Osteoblast (primary cell): ENCODE results near the gene LIMD2. TPM values are rescaled to one million over a fixed set of nuclear protein-coding genes. Genes with fewer than 3 reads are reported as not detected.

ENCODE experiments used
- DNase-seq: peaks from one replicate; pipeline ENCODE4 v3.0.0; 2011; ENCODE audit warnings: low spot score, mixed read lengths; ENCODE audit not compliant: insufficient read length; ENCODE audit errors: missing footprints
- H2AFZ ChIP-seq: 2 replicates; pipeline ENCODE4 v1.6.0; 2011; ENCODE audit warnings: mild to moderate bottlenecking, low read length
- H3K27ac ChIP-seq: 2 replicates; pipeline ENCODE4 v1.5.1; 2011; ENCODE audit warnings: mild to moderate bottlenecking, low read depth, low read length, moderate library complexity
- H3K27me3 ChIP-seq: 2 replicates; pipeline ENCODE4 v1.6.0; 2012; ENCODE audit warnings: mild to moderate bottlenecking, control low read depth, inconsistent platforms, low read length, moderate library complexity; ENCODE audit not compliant: insufficient read depth
- H3K36me3 ChIP-seq: 2 replicates; pipeline ENCODE4 v1.5.1; 2011; ENCODE audit warnings: mild to moderate bottlenecking, low read length, control low read depth, moderate library complexity; ENCODE audit not compliant: insufficient read depth
- H3K4me1 ChIP-seq: 2 replicates; pipeline ENCODE4 v1.5.1; 2011; ENCODE audit warnings: mild to moderate bottlenecking, low read length, control low read depth, moderate library complexity; ENCODE audit not compliant: insufficient read depth
- H3K4me2 ChIP-seq: 2 replicates; pipeline ENCODE4 v1.6.0; 2011; ENCODE audit warnings: mild to moderate bottlenecking, low read length; ENCODE audit not compliant: insufficient read depth
- H3K4me3 ChIP-seq: fragments of 200-600 bp; sonication (generic); 3 replicates; pipeline ENCODE4 v1.5.1; 2012; ENCODE audit warnings: mild to moderate bottlenecking, low read length, inconsistent platforms; ENCODE audit not compliant: insufficient read depth
- H3K79me2 ChIP-seq: 2 replicates; pipeline ENCODE4 v1.6.0; 2012; ENCODE audit warnings: mild to moderate bottlenecking, low read length, control low read depth, inconsistent platforms; ENCODE audit not compliant: insufficient read depth
- H3K9me3 ChIP-seq: 2 replicates; pipeline ENCODE4 v1.5.1; 2011; ENCODE audit warnings: low read depth, low read length, control low read depth
- H4K20me1 ChIP-seq: 2 replicates; pipeline ENCODE4 v1.6.0; 2012; ENCODE audit warnings: mild to moderate bottlenecking, low read length, control low read depth; ENCODE audit not compliant: insufficient read depth
- total RNA-seq: library from RNA; depleted of rRNA; stranded (reverse); fragments of >200 nt; gene quantifications from 2 replicates; pipeline ENCODE4 v1.2.3, GENCODE V29; 2012
- TF ChIP-seq, protein P1 (sequence below): IDR thresholded peaks from 2 replicates; pipeline ENCODE4 v1.5.1; 2011; ENCODE audit warnings: mild to moderate bottlenecking, low read depth, low read length, moderate library complexity; ENCODE audit errors: extremely low read depth

Gene LIMD2
- total RNA-seq, 1 donor: 4.3 TPM

DNA sequence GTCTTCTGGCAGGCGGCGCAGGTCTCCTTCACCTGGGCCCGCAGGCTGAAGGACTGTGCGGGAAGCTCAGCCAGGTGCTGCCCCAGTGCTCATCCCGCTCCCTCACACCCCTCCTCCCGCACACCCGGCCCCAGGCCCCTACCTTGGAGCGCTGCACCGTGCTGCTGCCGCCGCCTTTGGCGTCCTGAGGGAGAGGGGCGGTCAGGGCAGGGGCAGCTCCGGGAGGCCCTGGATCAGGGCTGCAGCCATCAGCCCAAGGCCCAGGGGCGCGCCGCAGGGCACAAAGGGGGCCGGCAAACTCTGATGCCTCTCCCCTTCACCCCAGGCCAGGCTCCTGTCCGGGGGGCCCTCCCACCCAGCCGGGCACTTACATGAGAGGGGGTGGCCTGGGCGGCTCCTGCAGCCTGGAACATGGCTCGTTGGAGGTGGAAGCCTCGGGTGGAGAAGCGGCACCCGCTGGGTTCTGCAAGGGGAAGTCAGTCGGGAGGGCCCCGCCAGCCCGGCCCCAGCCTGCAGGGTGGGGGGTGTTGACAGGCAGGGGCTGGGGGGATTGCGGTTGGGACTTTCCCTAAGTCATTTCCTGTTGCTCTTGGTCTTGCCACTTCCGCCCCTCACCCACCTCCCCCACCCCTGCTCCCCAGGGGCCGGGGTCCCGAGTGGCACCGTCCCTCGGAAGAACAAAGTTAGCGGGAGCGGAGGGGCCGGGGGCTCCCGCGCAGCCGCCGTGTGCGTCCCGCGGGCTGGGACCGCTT, 863 bp downstream of the LIMD2 start:
- Histone ChIP-seq H2AFZ (no peak overlapping the region), H3K27me3 (no peaks in the 10 kb centered on the region), H3K4me1 (peaks cover 8% of the 10 kb centered on the region), H4K20me1 (peaks cover 11% of the 10 kb centered on the region), H3K36me3 (peaks cover 10% of the 10 kb centered on the region), H3K27ac (no peak overlapping the region), H3K79me2 (no peaks in the 10 kb centered on the region), H3K4me3 (peak overlapping the region; percentile 71), H3K4me2 (peak overlapping the region; percentile 71), H3K9me3 (no peaks in the 10 kb centered on the region)
- peak; percentile 89 for DNase-seq
- TF ChIP-seq, protein P1, sequence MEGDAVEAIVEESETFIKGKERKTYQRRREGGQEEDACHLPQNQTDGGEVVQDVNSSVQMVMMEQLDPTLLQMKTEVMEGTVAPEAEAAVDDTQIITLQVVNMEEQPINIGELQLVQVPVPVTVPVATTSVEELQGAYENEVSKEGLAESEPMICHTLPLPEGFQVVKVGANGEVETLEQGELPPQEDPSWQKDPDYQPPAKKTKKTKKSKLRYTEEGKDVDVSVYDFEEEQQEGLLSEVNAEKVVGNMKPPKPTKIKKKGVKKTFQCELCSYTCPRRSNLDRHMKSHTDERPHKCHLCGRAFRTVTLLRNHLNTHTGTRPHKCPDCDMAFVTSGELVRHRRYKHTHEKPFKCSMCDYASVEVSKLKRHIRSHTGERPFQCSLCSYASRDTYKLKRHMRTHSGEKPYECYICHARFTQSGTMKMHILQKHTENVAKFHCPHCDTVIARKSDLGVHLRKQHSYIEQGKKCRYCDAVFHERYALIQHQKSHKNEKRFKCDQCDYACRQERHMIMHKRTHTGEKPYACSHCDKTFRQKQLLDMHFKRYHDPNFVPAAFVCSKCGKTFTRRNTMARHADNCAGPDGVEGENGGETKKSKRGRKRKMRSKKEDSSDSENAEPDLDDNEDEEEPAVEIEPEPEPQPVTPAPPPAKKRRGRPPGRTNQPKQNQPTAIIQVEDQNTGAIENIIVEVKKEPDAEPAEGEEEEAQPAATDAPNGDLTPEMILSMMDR: no peak

DNA sequence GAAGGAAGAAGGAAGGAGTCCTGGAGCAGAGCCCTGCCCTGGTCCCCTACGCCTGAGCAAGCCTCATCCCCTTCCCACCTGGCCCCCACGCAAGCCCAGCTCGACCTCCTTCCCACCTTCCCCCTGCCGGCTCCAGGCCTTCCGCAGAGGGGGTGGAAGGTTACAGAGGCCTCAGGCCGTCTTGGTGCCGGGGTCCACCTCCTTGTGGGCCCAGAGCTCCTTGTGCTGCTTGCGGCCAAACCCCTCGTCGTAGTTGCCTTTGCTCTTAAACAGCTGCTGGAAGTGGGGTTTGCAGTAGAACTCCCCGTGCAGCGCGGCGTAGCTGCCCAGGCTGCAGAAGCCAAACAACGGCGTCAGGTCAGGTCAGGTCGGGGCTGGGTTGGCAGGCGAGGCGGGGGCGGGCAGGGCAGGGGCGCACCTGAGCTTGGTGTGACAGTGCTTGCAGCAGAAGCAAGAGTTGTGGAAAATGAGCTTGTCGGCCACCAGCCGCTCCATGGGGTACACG, 1.5 kb downstream of the LIMD2 start:
- Histone ChIP-seq H3K4me3 (peak overlapping the region; percentile 71), H3K27me3 (no peaks in the 10 kb centered on the region), H2AFZ (no peak overlapping the region), H3K36me3 (peaks cover 11% of the 10 kb centered on the region), H3K27ac (no peak overlapping the region), H3K9me3 (no peaks in the 10 kb centered on the region), H3K4me2 (peak overlapping the region; percentile 71), H3K79me2 (no peaks in the 10 kb centered on the region), H4K20me1 (peaks cover 11% of the 10 kb centered on the region), H3K4me1 (peaks cover 8% of the 10 kb centered on the region)
- TF ChIP-seq, protein P1: no peak
- DNase-seq: peak; percentile 85

DNA sequence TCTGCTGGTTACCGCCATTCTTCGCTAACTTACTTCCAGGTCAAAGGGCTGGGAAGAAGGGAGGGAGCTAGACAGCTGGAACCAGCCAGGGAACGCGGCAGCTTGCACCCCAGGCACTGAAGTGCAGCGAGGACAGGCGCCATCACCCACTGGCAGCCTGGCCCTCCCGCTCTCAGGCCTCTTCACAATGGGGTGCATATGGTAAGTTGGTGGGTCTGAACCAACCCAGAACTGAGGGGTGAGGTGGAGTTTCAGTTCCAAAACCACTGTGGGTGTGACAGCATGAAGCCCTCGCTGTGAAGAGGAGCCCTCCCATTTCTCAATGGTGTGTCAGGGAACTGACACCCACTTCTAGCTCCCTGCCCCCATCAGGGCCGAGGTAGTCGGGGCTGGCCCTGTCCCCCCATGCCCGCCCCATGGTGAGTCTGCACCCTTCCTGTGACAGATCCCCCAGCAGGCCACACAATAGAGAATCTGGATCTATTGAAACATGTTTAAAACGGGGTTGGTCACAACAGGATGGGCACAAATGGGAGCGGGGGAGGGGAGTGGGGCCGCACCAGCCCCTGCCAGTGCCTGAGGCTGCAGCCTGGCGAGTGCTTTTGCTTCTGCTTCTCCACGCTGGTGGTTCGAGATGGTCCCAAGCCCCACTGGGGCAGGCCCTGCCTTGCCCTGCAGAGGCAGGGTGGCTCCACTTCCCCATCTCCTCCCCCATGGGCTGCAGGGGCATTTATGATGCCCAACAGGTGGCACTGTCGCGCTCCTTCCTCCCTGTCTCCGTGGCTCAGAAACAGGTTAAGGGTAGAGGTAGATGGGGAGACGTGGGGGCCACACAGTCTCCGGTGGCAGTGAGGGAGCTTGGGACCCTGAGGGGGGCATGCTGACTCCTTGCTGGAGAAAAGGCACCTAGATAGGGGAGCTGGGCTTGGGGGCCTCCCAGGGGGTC, 2.3 kb downstream of the LIMD2 start:
- Histone ChIP-seq H3K27me3 (no peaks in the 10 kb centered on the region), H3K36me3 (peaks cover 7% of the 10 kb centered on the region), H3K4me3 (no peak overlapping the region), H3K27ac (no peak overlapping the region), H3K9me3 (no peaks in the 10 kb centered on the region), H3K4me2 (no peak overlapping the region), H4K20me1 (peaks cover 11% of the 10 kb centered on the region), H2AFZ (no peak overlapping the region), H3K4me1 (peaks cover 8% of the 10 kb centered on the region), H3K79me2 (no peaks in the 10 kb centered on the region)
- TF ChIP-seq, protein P1: peak; percentile 55
- peak; percentile 96 for DNase-seq
